Transverse colon (tissue), 4 donors: ENCODE measurements around the gene ANKS1B.

Source experiments
- CTCF ChIP-seq, 5 experiments: fragments of 200-600 bp in 3 of 5; fragments of 450-650 bp in 2 of 5; sonication (generic) in 3 of 5; IDR thresholded peaks; 1 replicate in 2 of 5; 2 replicates in 3 of 5; pipeline ENCODE4 v1.5.1; 2016 to 2017; ENCODE audit warnings: antibody characterized with exemption in 5 of 5, inconsistent platforms in 3 of 5, mild to moderate bottlenecking in 2 of 5, moderate library complexity in 1 of 5
- EP300 ChIP-seq: sonication (generic); formaldehyde crosslinking; IDR thresholded peaks from one replicate; pipeline ENCODE4 v1.6.1; 2017; ENCODE audit warnings: antibody characterized with exemption, low read depth
- POLR2A ChIP-seq: fragments of 450-650 bp; IDR thresholded peaks from one replicate; pipeline ENCODE4 v1.6.1; 2016; ENCODE audit warnings: antibody characterized with exemption, mild to moderate bottlenecking, moderate library complexity
- POLR2AphosphoS5 ChIP-seq, 3 donors: sonication (generic); formaldehyde crosslinking; IDR thresholded peaks; one replicate each; pipeline ENCODE4 v1.6.1; 2016; ENCODE audit warnings: antibody characterized with exemption in 3 of 3

- TF ChIP-seq EP300 = no peak
- no peak for TF ChIP-seq CTCF (IDR thresholded peaks at IDR 0.05)
- no peak for TF ChIP-seq POLR2A
- no peak for TF ChIP-seq POLR2AphosphoS5 (IDR thresholded peaks at IDR 0.05)
Observed at GRCh38 chr12:99948370-99948769, 36.4 kb downstream of the ANKS1B start.
